Esophagus squamous epithelium (tissue), 4 donors: ENCODE results near the gene SMAD5.

ENCODE experiments used
- CTCF ChIP-seq, 6 experiments: fragments of 450-650 bp in 4 of 6; fragments of 200-600 bp in 2 of 6; sonication (generic) in 2 of 6; IDR thresholded peaks; one replicate each; pipeline ENCODE4 v1.5.1; 2016 to 2019; ENCODE audit warnings: antibody characterized with exemption in 6 of 6, mild to moderate bottlenecking in 4 of 6, moderate library complexity in 4 of 6
- POLR2A ChIP-seq, 4 donors: fragments of 450-650 bp; IDR thresholded peaks; one replicate each; pipeline ENCODE4 v1.6.1; 2017; ENCODE audit warnings: antibody characterized with exemption in 4 of 4, mild to moderate bottlenecking in 4 of 4, moderate library complexity in 3 of 4

DNA sequence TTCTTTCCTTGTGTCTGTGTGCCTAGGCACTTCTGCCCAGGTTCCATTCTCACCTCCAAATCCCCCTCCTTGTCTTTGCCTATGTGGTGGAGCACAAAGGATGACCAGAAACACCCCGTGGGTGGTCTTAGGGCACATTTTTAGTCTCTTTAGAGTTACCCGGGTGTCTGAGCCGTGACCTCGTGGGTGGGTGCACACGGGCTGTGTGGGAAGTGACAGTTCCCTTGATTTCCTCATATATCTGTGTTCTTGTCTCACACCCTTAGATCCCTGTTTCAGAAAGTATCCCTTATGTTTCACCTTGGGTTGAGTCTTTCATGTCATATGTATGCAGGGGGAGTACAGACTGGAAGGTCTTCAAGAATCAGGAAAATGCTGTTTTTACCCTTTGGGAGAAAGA lies 73.7 kb downstream of the SMAD5 start:
- TF ChIP-seq CTCF (IDR thresholded peaks at IDR 0.05) (no peak), POLR2A (IDR thresholded peaks at IDR 0.05) (no peak)
